DOHH2 (cell line): ENCODE measurements around the gene STX8.

ENCODE experiments used
- EZH2phosphoT487 ChIP-seq: fragments of 200-600 bp; sonication (generic); IDR thresholded peaks from 2 replicates; pipeline ENCODE4 v1.6.1; 2017; ENCODE audit warnings: borderline replicate concordance, mild to moderate bottlenecking, antibody characterized with exemption, low read length, moderate library complexity, mixed read lengths
- TF ChIP-seq, protein P1 (sequence below): fragments of 200-600 bp; sonication (generic); IDR thresholded peaks from one replicate; pipeline ENCODE4 v1.5.1; 2014; ENCODE audit warnings: antibody characterized with exemption, mild to moderate bottlenecking, low read depth, low read length; ENCODE audit not compliant: poor library complexity, severe bottlenecking

DNA sequence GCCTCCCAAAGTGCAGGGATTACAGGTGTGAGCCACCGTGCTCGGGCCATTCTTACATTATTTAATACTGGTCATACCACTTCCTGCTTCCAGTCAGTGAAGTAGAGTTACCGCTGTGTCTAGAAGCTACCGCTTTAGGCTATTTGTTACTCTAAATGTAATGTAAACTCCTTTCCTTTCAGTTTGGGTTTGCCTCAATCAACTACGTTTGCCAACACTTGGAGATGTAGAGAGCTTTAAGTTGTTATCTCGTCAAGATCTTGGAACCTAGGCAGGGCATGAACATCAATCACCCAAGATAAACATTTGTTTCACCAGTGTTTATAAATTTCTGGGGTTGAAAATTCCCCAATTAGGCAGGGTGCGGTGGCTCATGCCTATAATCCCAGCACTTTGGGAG lies 275.9 kb downstream of the STX8 start:
- TF ChIP-seq, protein P1, sequence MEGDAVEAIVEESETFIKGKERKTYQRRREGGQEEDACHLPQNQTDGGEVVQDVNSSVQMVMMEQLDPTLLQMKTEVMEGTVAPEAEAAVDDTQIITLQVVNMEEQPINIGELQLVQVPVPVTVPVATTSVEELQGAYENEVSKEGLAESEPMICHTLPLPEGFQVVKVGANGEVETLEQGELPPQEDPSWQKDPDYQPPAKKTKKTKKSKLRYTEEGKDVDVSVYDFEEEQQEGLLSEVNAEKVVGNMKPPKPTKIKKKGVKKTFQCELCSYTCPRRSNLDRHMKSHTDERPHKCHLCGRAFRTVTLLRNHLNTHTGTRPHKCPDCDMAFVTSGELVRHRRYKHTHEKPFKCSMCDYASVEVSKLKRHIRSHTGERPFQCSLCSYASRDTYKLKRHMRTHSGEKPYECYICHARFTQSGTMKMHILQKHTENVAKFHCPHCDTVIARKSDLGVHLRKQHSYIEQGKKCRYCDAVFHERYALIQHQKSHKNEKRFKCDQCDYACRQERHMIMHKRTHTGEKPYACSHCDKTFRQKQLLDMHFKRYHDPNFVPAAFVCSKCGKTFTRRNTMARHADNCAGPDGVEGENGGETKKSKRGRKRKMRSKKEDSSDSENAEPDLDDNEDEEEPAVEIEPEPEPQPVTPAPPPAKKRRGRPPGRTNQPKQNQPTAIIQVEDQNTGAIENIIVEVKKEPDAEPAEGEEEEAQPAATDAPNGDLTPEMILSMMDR, result no peak
- no peak for TF ChIP-seq EZH2phosphoT487
